GM12875 (cell line): ENCODE measurements around the gene NCKAP5.

Experiments
- H3K4me3 ChIP-seq: one replicate; pipeline ENCODE4 v1.5.1; 2011; ENCODE audit warnings: low read depth, low read length, control low read depth
- CTCF ChIP-seq: IDR thresholded peaks from 2 replicates; pipeline ENCODE4 v1.5.1; 2011; ENCODE audit warnings: low read depth, mild to moderate bottlenecking, control low read depth, inconsistent platforms, low read length, moderate library complexity, borderline replicate concordance; ENCODE audit not compliant: insufficient read depth

NCKAP5 gene

GRCh38 chr2:132747046-132747445 is 821.2 kb downstream of the NCKAP5 start:
- TF ChIP-seq CTCF = no peak
- no peak overlapping the region for H3K4me3 ChIP-seq

- H3K4me3 ChIP-seq = no peak overlapping the region
- TF ChIP-seq CTCF = no peak
These were observed 826.5 kb downstream of the NCKAP5 start for GRCh38 chr2:132741754-132742153.

- TF ChIP-seq CTCF = no peak
- no peak overlapping the region for H3K4me3 ChIP-seq
These were observed 828.1 kb downstream of the NCKAP5 start for GRCh38 chr2:132740081-132740720.

- no peak overlapping the region for H3K4me3 ChIP-seq
- no peak for TF ChIP-seq CTCF
These were observed 830.0 kb downstream of the NCKAP5 start for GRCh38 chr2:132738223-132738622.

GRCh38 chr2:132736059-132736458 is 832.2 kb downstream of the NCKAP5 start:
- H3K4me3 ChIP-seq = no peak overlapping the region
- TF ChIP-seq CTCF = no peak

- no peak overlapping the region for H3K4me3 ChIP-seq
- TF ChIP-seq CTCF = no peak
These were observed 833.3 kb downstream of the NCKAP5 start for GRCh38 chr2:132734961-132735360.

- no peak overlapping the region for H3K4me3 ChIP-seq
- no peak for TF ChIP-seq CTCF
These were observed 835.2 kb downstream of the NCKAP5 start for GRCh38 chr2:132733094-132733493.
